Stimulated activated CD8-positive, alpha-beta memory T cell treated with anti-CD3 and anti-CD28 coated beads, Interleukin-12 subunit alpha, Interleukin-12 subunit beta, amount 100 ng/mL, for 4 hours (primary cell): ENCODE data around the gene TMEM107.

ENCODE experiments used
- DNase-seq: peaks from one replicate; pipeline ENCODE4 v3.0.0-alpha.2; 2020; ENCODE audit warnings: low read depth

TMEM107 gene

GRCh38 chr17:8137645-8138373 is 38.4 kb downstream of the TMEM107 start:
- DNase-seq = no peak

- no peak for DNase-seq
Observed at GRCh38 chr17:8133941-8134340, 42.2 kb downstream of the TMEM107 start.

GRCh38 chr17:8133399-8133798 is 42.8 kb downstream of the TMEM107 start:
- DNase-seq = no peak

- DNase-seq = no peak
Observed at GRCh38 chr17:8131844-8132441, 44.2 kb downstream of the TMEM107 start.

- DNase-seq = no peak
Observed at GRCh38 chr17:8128125-8128784, 47.9 kb downstream of the TMEM107 start.

GRCh38 chr17:8126491-8127066 is 49.6 kb downstream of the TMEM107 start:
- peak; percentile 45 for DNase-seq

- DNase-seq = no peak
Observed at GRCh38 chr17:8125947-8126490, 50.2 kb downstream of the TMEM107 start.

GRCh38 chr17:8125154-8125946 is 50.8 kb downstream of the TMEM107 start:
- peak; percentile 77 for DNase-seq

- no peak for DNase-seq
Observed at GRCh38 chr17:8124350-8125153, 51.6 kb downstream of the TMEM107 start.

- DNase-seq = no peak
Observed at GRCh38 chr17:8123695-8124349, 52.4 kb downstream of the TMEM107 start, which contains the start of gene HES7. HES7 (minus strand) TSS chr17:8124106; CDS start chr17:8124084, 22 bp downstream.

GRCh38 chr17:8122924-8123694 is 53.1 kb downstream of the TMEM107 start:
- no peak for DNase-seq
